HEK293 (cell line): ENCODE data around the gene GBGT1.

ENCODE experiments used
- CTCF ChIA-PET: fragments of 350-600 bp; formaldehyde crosslinking; extraction: SDS; loops from one replicate; lab custom pipeline; 2021; ENCODE audit warnings: antibody characterized with exemption; lab: Yijun Ruan, JAX
- POLR2A ChIA-PET: fragments of 300-600 bp; formaldehyde crosslinking; extraction: SDS; loops from one replicate; lab custom pipeline; 2020; ENCODE audit warnings: antibody characterized with exemption, inconsistent platforms; lab: Yijun Ruan, JAX
- H3K27ac ChIP-seq: fragments of 200-500 bp; sonication (Bioruptor generic); 2 replicates; pipeline ENCODE4 v1.5.1; 2014; ENCODE audit warnings: low read depth, low read length, control low read depth, inconsistent platforms; ENCODE audit errors: extremely low read depth
- H3K36me3 ChIP-seq, 2 experiments: fragments of 200-500 bp in 1 of 2; sonication (Bioruptor generic) in 1 of 2; 1 replicate in 1 of 2; 2 replicates in 1 of 2; pipeline ENCODE4 v1.5.1; 2014 to 2017; ENCODE audit warnings: inconsistent platforms in 2 of 2, low read length in 2 of 2; ENCODE audit not compliant: control insufficient read depth in 2 of 2, insufficient read depth in 1 of 2
- H3K4me1 ChIP-seq: fragments of 200-500 bp; sonication (Bioruptor generic); 2 replicates; pipeline ENCODE4 v1.5.1; 2014; ENCODE audit warnings: mild to moderate bottlenecking, low read length, inconsistent platforms; ENCODE audit not compliant: control insufficient read depth, insufficient read depth
- H3K4me3 ChIP-seq: 2 replicates; pipeline ENCODE4 v1.5.1; 2011; ENCODE audit warnings: low read depth, mild to moderate bottlenecking, control low read depth, low read length, moderate library complexity
- H3K9me3 ChIP-seq: fragments of 200-500 bp; sonication (Bioruptor generic); 2 replicates; pipeline ENCODE4 v1.5.1; 2014; ENCODE audit warnings: low read depth, low read length, inconsistent platforms; ENCODE audit not compliant: control insufficient read depth, insufficient read depth
- FEZF1 ChIP-seq: fragments of 450-650 bp; formaldehyde crosslinking; IDR thresholded peaks from 2 replicates; pipeline ENCODE4 v1.5.1; 2016; ENCODE audit warnings: missing biosample characterization, missing genetic modification characterization
- GLI4 ChIP-seq: fragments of 450-650 bp; formaldehyde crosslinking; IDR thresholded peaks from 2 replicates; pipeline ENCODE4 v1.5.1; 2016; ENCODE audit warnings: missing biosample characterization, missing genetic modification characterization
- KLF9 ChIP-seq: fragments of 450-650 bp; formaldehyde crosslinking; IDR thresholded peaks from 2 replicates; pipeline ENCODE4 v1.5.1; 2016; ENCODE audit warnings: missing biosample characterization, missing genetic modification characterization, low read depth
- MYNN ChIP-seq: fragments of 450-650 bp; formaldehyde crosslinking; IDR thresholded peaks from 2 replicates; pipeline ENCODE4 v1.5.1; 2016; ENCODE audit warnings: missing biosample characterization, missing genetic modification characterization, borderline replicate concordance
- MZF1 ChIP-seq: fragments of 450-650 bp; formaldehyde crosslinking; IDR thresholded peaks from 2 replicates; pipeline ENCODE4 v1.5.1; 2017; ENCODE audit warnings: missing biosample characterization, missing genetic modification characterization, borderline replicate concordance
- SP3 ChIP-seq: fragments of 450-650 bp; formaldehyde crosslinking; IDR thresholded peaks from 2 replicates; pipeline ENCODE4 v1.5.1; 2016; ENCODE audit warnings: missing biosample characterization, missing genetic modification characterization
- YY1 ChIP-seq: fragments of 450-650 bp; formaldehyde crosslinking; IDR thresholded peaks from 2 replicates; pipeline ENCODE4 v1.5.1; 2018; ENCODE audit warnings: missing biosample characterization, missing genetic modification characterization
- YY2 ChIP-seq: fragments of 450-650 bp; formaldehyde crosslinking; IDR thresholded peaks from 2 replicates; pipeline ENCODE4 v1.5.1; 2016; ENCODE audit warnings: missing biosample characterization, missing genetic modification characterization
- ZBTB48 ChIP-seq: fragments of 450-650 bp; formaldehyde crosslinking; IDR thresholded peaks from 2 replicates; pipeline ENCODE4 v1.5.1; 2016; ENCODE audit warnings: missing biosample characterization, missing genetic modification characterization
- ZFHX2 ChIP-seq: fragments of 450-650 bp; formaldehyde crosslinking; conservative IDR thresholded peaks from 2 replicates; pipeline ENCODE4 v1.5.1; 2016; ENCODE audit warnings: missing biosample characterization, missing genetic modification characterization
- ZIC2 ChIP-seq: fragments of 450-650 bp; formaldehyde crosslinking; IDR thresholded peaks from 2 replicates; pipeline ENCODE4 v1.5.1; 2016; ENCODE audit warnings: missing biosample characterization, missing genetic modification characterization
- ZNF146 ChIP-seq: fragments of 450-650 bp; formaldehyde crosslinking; IDR thresholded peaks from 2 replicates; pipeline ENCODE4 v1.5.1; 2016; ENCODE audit warnings: missing biosample characterization, missing genetic modification characterization
- ZNF155 ChIP-seq: fragments of 450-650 bp; formaldehyde crosslinking; IDR thresholded peaks from 2 replicates; pipeline ENCODE4 v1.5.1; 2016; ENCODE audit warnings: missing biosample characterization, missing genetic modification characterization
- ZNF174 ChIP-seq: fragments of 450-650 bp; formaldehyde crosslinking; IDR thresholded peaks from 2 replicates; pipeline ENCODE4 v1.5.0; 2017; ENCODE audit warnings: missing biosample characterization, mild to moderate bottlenecking, missing genetic modification characterization
- ZNF211 ChIP-seq: fragments of 450-650 bp; formaldehyde crosslinking; IDR thresholded peaks from 2 replicates; pipeline ENCODE4 v1.5.1; 2016; ENCODE audit warnings: low read depth, missing biosample characterization, missing genetic modification characterization
- ZNF335 ChIP-seq: fragments of 450-650 bp; formaldehyde crosslinking; conservative IDR thresholded peaks from 2 replicates; pipeline ENCODE4 v1.5.1; 2016; ENCODE audit warnings: missing biosample characterization, missing genetic modification characterization
- ZNF394 ChIP-seq: fragments of 450-650 bp; formaldehyde crosslinking; IDR thresholded peaks from 2 replicates; pipeline ENCODE4 v1.5.1; 2016; ENCODE audit warnings: missing biosample characterization, missing genetic modification characterization, mild to moderate bottlenecking, moderate library complexity, borderline replicate concordance
- ZNF398 ChIP-seq: fragments of 450-650 bp; formaldehyde crosslinking; IDR thresholded peaks from 2 replicates; pipeline ENCODE4 v1.5.1; 2017; ENCODE audit warnings: missing biosample characterization, missing genetic modification characterization
- ZNF416 ChIP-seq: fragments of 450-650 bp; formaldehyde crosslinking; IDR thresholded peaks from 2 replicates; pipeline ENCODE4 v1.5.1; 2016; ENCODE audit warnings: missing biosample characterization, missing genetic modification characterization
- ZNF473 ChIP-seq: fragments of 450-650 bp; formaldehyde crosslinking; IDR thresholded peaks from 2 replicates; pipeline ENCODE4 v1.5.1; 2017; ENCODE audit warnings: missing biosample characterization, missing genetic modification characterization
- ZNF488 ChIP-seq: fragments of 450-650 bp; formaldehyde crosslinking; IDR thresholded peaks from 2 replicates; pipeline ENCODE4 v1.5.1; 2016; ENCODE audit warnings: missing biosample characterization, missing genetic modification characterization
- ZNF513 ChIP-seq: fragments of 450-650 bp; IDR thresholded peaks from 2 replicates; pipeline ENCODE4 v1.5.1; 2018; ENCODE audit warnings: missing biosample characterization, missing genetic modification characterization
- ZNF585B ChIP-seq: fragments of 450-650 bp; formaldehyde crosslinking; IDR thresholded peaks from 2 replicates; pipeline ENCODE4 v1.5.1; 2016; ENCODE audit warnings: missing biosample characterization, missing genetic modification characterization
- ZNF645 ChIP-seq: fragments of 450-650 bp; formaldehyde crosslinking; IDR thresholded peaks from 2 replicates; pipeline ENCODE4; 2016; ENCODE audit warnings: missing biosample characterization, missing genetic modification characterization
- ZNF660 ChIP-seq: fragments of 450-650 bp; IDR thresholded peaks from 2 replicates; pipeline ENCODE4 v1.5.1; 2018; ENCODE audit warnings: missing biosample characterization, mild to moderate bottlenecking, missing genetic modification characterization
- ZNF670 ChIP-seq: fragments of 450-650 bp; formaldehyde crosslinking; IDR thresholded peaks from 2 replicates; pipeline ENCODE4 v1.5.1; 2016; ENCODE audit warnings: missing biosample characterization, missing genetic modification characterization, low read depth
- ZNF692 ChIP-seq: fragments of 450-650 bp; formaldehyde crosslinking; IDR thresholded peaks from 2 replicates; pipeline ENCODE4 v1.5.1; 2016; ENCODE audit warnings: missing biosample characterization, missing genetic modification characterization
- ZSCAN18 ChIP-seq: fragments of 450-650 bp; formaldehyde crosslinking; IDR thresholded peaks from 2 replicates; pipeline ENCODE4 v1.5.1; 2016; ENCODE audit warnings: missing biosample characterization, missing genetic modification characterization

GBGT1 gene

GRCh38 chr9:133125941-133126696, 37.6 kb downstream of the GBGT1 start (continued):
- TF ChIP-seq GLI4 (tag by site-specific recombination) (no peak), ZNF174 (tag by site-specific recombination) (no peak), YY1 (tag by site-specific recombination) (no peak), ZNF211 (tag by site-specific recombination) (no peak), ZNF670 (tag by site-specific recombination) (no peak), YY2 (no peak), ZFHX2 (tag by site-specific recombination) (peak; percentile 61), ZIC2 (tag by site-specific recombination) (peak; percentile 90), ZNF473 (tag by site-specific recombination) (no peak), ZNF394 (tag by site-specific recombination) (no peak), FEZF1 (tag by site-specific recombination) (peak; percentile 83), SP3 (tag by site-specific recombination) (no peak), ZNF585B (tag by site-specific recombination) (no peak), MYNN (tag by site-specific recombination) (no peak), ZNF660 (tag by site-specific recombination) (no peak), ZNF335 (tag by site-specific recombination) (peak; percentile 28; the same call in 1 of the 2 replicates), ZSCAN18 (tag by site-specific recombination) (no peak), ZNF416 (tag by site-specific recombination) (no peak)

- no peaks in the 10 kb centered on the region for H3K9me3 ChIP-seq
- no peaks in the 10 kb centered on the region for H3K36me3 ChIP-seq
- peaks cover 6% of the 10 kb centered on the region; the same call in 1 of the 2 replicates for H3K4me1 ChIP-seq
- no peak overlapping the region for H3K27ac ChIP-seq
- POLR2A ChIA-PET: no interaction called here
- no peak overlapping the region for H3K4me3 ChIP-seq
- CTCF ChIA-PET: interaction anchor here (0.6 to 1.2 kb wide), 3 partner anchors 19 to 113 kb away, joined by 5 to 8 read pairs (median 6); no protein-coding TSS in a partner anchor
- TF ChIP-seq ZNF645 (tag by site-specific recombination) (no peak), ZNF670 (tag by site-specific recombination) (no peak), ZNF398 (no peak), MZF1 (tag by site-specific recombination) (no peak), ZBTB48 (tag by site-specific recombination) (no peak), ZNF146 (tag by site-specific recombination) (no peak), KLF9 (no peak), ZNF488 (tag by site-specific recombination) (no peak), ZNF692 (tag by site-specific recombination) (no peak), ZNF155 (tag by site-specific recombination) (no peak), ZNF513 (tag by site-specific recombination) (no peak)
These were observed 38.8 kb downstream of the GBGT1 start for GRCh38 chr9:133124907-133125275.
